ENCODE measurements around the gene ADRA2C. TPM values are rescaled to one million over a fixed set of nuclear protein-coding genes. Genes with fewer than 3 reads are reported as not detected.

ADRA2C gene
- total RNA-seq, 2 donors from 2014 or later: 16.0 to 17.3 TPM

- Histone ChIP-seq H3K4me3 (ENCODE audit: low read length) (no peak overlapping the region), H3K27ac (ENCODE audit: low read depth, low read length) (no peak overlapping the region), H3K9me3 (ENCODE audit: control insufficient read depth, low read length) (peaks cover 27% of the 10 kb centered on the region), H3K27me3 (ENCODE audit: control insufficient read depth, insufficient read depth, low read length, poor library complexity, severe bottlenecking) (no peaks in the 10 kb centered on the region), H3K4me1 (ENCODE audit: control insufficient read depth, insufficient read depth, low read length) (peaks cover 12% of the 10 kb centered on the region), H3K36me3 (ENCODE audit: control insufficient read depth, insufficient read depth, low read length) (no peaks in the 10 kb centered on the region), H3K9ac (ENCODE audit: extremely low read depth, low read length, poor library complexity, severe bottlenecking) (no peak overlapping the region)
- DNase-seq: no peak
- 89 to 91% methylated on average over 16 to 28 of the region's 28 CpGs for WGBS, 2 experiments (ENCODE audit: insufficient coverage in 1 of 2, insufficient read length in 1 of 2)
- TF ChIP-seq CTCF (conservative IDR thresholded peaks at IDR 0.05): no peak
- H3K9me3 Mint-ChIP-seq: peaks cover 26% of the 10 kb centered on the region
- H3K36me3 Mint-ChIP-seq (ENCODE audit: low read depth): no peaks in the 10 kb centered on the region
- H3K27me3 Mint-ChIP-seq (ENCODE audit: insufficient read depth): peaks cover 11% of the 10 kb centered on the region
- peaks cover 14% of the 10 kb centered on the region for H3K4me1 Mint-ChIP-seq
- no peak overlapping the region for H3K27ac Mint-ChIP-seq
- no peak overlapping the region for H3K4me3 Mint-ChIP-seq
Measured at GRCh38 chr4:3797831-3798790, 31.9 kb downstream of the ADRA2C start.

- Mint-ChIP-seq H3K4me1 (peaks cover 17% of the 10 kb centered on the region), H3K4me3 (no peak overlapping the region), H3K36me3 (ENCODE audit: low read depth) (no peaks in the 10 kb centered on the region), H3K27me3 (ENCODE audit: insufficient read depth) (peaks cover 12% of the 10 kb centered on the region), H3K27ac (no peak overlapping the region), H3K9me3 (peaks cover 26% of the 10 kb centered on the region)
- H3K9me3 ChIP-seq (ENCODE audit: control insufficient read depth, low read length): peaks cover 27% of the 10 kb centered on the region
- no peak overlapping the region for H3K4me3 ChIP-seq (ENCODE audit: low read length)
- peaks cover 12% of the 10 kb centered on the region for H3K4me1 ChIP-seq (ENCODE audit: control insufficient read depth, insufficient read depth, low read length)
- H3K27me3 ChIP-seq (ENCODE audit: control insufficient read depth, insufficient read depth, low read length, poor library complexity, severe bottlenecking): no peaks in the 10 kb centered on the region
- TF ChIP-seq CTCF (conservative IDR thresholded peaks at IDR 0.05): no peak
- no peaks in the 10 kb centered on the region for H3K36me3 ChIP-seq (ENCODE audit: control insufficient read depth, insufficient read depth, low read length)
- 88 to 89% methylated on average over 9 to 13 of the region's 13 CpGs for WGBS, 2 experiments (ENCODE audit: insufficient coverage in 1 of 2, insufficient read length in 1 of 2)
- DNase-seq: no peak
- H3K9ac ChIP-seq (ENCODE audit: extremely low read depth, low read length, poor library complexity, severe bottlenecking): no peak overlapping the region
- no peak overlapping the region for H3K27ac ChIP-seq (ENCODE audit: low read depth, low read length)
Measured at GRCh38 chr4:3799496-3799895, 33.3 kb downstream of the ADRA2C start.

DNA sequence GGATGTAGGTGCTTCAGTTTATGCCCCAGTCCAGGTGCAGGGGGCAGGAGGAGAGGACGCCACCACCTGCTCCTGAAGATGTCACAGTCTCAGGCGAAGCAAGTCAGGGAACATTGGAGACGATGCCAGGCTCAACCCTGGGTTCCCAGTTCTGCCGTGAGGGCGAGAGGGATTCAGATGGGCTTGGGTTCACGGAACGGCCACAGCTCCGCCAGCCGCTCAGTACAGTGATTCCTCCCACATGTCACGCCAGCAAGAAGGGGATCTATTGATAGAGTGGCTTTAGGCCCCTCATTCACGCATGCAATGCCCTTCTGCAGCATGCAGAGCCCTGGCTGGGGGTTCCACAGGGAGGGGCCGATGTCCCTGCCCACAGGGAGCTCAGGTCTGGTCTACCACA, 34.2 kb downstream of the ADRA2C start:
- WGBS, 2 experiments (ENCODE audit: insufficient coverage in 1 of 2, insufficient read length in 1 of 2): 82 to 86% methylated on average over 12 of the region's 12 CpGs
- Mint-ChIP-seq H3K36me3 (ENCODE audit: low read depth) (no peaks in the 10 kb centered on the region), H3K27me3 (ENCODE audit: insufficient read depth) (peaks cover 9% of the 10 kb centered on the region), H3K9me3 (peaks cover 19% of the 10 kb centered on the region), H3K27ac (no peak overlapping the region), H3K4me1 (peaks cover 17% of the 10 kb centered on the region), H3K4me3 (no peak overlapping the region)
- Histone ChIP-seq H3K27me3 (ENCODE audit: control insufficient read depth, insufficient read depth, low read length, poor library complexity, severe bottlenecking) (no peaks in the 10 kb centered on the region), H3K36me3 (ENCODE audit: control insufficient read depth, insufficient read depth, low read length) (no peaks in the 10 kb centered on the region), H3K9me3 (ENCODE audit: control insufficient read depth, low read length) (peaks cover 19% of the 10 kb centered on the region), H3K4me1 (ENCODE audit: control insufficient read depth, insufficient read depth, low read length) (peaks cover 12% of the 10 kb centered on the region), H3K9ac (ENCODE audit: extremely low read depth, low read length, poor library complexity, severe bottlenecking) (no peak overlapping the region), H3K27ac (ENCODE audit: low read depth, low read length) (no peak overlapping the region), H3K4me3 (ENCODE audit: low read length) (no peak overlapping the region)
- DNase-seq: no peak
- no peak for TF ChIP-seq CTCF (conservative IDR thresholded peaks at IDR 0.05)

All from endodermal cell (in vitro differentiated cells).